HG03139 (cell line): ENCODE results near the gene SMAD3.

Source experiments
- ATAC-seq: cut with Tn5 transposase; IDR thresholded peaks from one replicate; pipeline ENCODE4 v1.9.1; 2021; ENCODE audit not compliant: unreplicated experiment

SMAD3 gene

DNA sequence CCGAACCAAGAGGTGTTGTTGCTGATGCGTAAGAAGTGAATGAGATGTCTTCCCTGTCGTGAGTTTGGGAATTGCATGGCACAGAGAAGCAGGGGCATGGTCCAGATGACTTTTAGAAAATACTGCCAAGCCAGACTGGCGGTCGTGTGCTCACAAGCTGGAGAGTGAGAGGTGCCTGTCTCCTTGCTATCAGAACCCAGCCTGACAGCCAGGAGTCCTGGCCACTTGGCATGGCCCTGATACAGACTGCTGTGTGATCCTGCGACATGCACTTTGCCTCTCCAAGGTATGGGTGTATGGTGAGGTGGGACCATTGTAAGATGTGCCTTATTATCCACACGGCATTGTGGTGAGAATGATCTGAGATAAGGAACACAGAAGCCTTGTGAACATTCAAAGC lies 93.0 kb downstream of the SMAD3 start:
- no peak for ATAC-seq

DNA sequence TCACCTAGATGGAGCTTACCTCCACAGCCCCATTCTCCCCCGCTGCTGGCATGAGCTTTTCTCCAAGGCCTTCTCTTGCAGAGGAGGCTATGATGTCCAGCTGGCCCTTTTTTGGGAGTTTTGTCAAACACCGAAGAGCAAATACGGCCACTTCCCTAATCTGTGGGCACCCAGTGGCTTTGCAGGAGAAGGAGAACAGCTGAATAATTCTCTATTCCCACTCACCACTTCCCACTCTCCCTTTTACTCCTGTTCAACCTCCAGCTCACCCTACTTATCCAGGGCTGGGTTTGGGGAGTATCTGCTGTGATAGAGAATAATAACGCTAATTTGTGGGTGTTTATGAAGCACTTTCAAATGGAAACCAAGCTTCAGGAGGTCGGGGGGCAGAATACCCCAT lies 96.0 kb downstream of the SMAD3 start:
- no peak for ATAC-seq

DNA sequence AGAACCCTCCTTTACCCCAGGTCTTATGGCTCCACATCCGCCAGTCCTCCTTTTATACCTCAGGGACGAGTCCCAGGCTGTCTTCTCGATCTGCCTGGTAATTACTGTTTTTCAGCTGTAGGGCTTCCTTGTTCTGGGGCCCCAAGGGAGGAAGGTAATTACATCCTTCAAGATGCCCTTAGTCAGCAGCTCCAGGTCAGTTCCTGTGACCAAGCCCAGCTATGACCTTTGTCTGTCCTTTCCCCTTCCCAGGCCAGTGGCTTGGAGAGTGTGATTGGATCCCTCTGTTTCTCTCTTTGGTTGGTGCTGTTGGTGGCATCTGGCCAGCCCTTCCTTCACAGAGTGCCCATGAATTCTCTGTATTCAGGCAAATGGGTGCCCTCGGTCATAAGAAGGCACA lies 96.5 kb downstream of the SMAD3 start:
- no peak for ATAC-seq

DNA sequence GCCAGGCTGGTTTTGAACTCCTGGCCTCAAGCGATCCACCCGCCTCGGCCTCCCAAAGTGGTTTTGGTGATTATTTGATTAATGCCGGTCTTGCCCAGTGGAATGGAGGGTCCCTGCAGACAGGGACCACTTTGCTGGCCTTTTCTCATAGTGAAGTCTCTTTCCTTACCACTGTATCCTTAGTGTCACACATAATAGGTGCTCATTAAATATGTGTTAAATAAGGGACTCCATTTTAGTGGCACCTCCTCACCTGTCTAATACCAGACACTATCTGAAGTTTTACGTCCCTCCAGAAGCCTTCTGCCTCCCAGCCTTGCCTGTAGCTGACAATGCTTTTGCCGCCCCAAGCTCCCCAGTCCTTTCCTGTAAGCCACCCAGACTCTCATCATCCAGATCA lies 97.8 kb downstream of the SMAD3 start:
- no peak for ATAC-seq

DNA sequence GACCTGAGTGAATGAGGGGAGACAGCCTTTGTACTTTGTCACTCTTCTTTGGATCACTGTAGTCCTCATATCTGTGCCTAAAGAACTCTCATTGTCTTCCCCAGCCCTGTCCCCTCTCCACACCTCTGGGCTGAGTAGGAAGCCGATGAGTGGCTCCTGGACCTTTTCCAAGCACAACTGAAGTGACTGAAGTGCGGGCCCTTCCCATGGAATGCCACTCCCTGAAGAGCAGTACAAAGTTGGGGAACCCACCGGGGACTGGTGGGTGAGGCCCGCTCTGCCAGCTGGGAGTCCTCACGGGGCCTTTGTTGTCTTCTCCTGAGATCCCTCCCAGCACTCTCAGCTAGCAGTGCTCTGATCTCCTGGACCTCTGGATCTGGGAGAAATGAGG lies 99.0 kb downstream of the SMAD3 start:
- no peak for ATAC-seq

DNA sequence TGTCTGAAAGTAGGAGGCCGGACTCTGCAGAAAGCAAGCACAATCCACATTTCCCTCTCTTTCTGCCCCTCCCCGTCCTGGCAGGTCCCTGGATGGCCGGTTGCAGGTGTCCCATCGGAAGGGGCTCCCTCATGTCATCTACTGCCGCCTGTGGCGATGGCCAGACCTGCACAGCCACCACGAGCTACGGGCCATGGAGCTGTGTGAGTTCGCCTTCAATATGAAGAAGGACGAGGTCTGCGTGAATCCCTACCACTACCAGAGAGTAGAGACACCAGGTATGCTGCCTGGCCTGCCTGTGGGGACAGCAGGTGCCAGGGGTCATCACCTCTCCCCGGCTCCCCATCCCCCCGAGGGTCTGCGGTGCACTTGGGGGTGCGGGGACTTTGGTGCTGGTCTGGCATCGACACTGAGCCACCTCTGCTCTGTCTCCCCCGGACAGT lies 99.4 kb downstream of the SMAD3 start:
- no peak for ATAC-seq

DNA sequence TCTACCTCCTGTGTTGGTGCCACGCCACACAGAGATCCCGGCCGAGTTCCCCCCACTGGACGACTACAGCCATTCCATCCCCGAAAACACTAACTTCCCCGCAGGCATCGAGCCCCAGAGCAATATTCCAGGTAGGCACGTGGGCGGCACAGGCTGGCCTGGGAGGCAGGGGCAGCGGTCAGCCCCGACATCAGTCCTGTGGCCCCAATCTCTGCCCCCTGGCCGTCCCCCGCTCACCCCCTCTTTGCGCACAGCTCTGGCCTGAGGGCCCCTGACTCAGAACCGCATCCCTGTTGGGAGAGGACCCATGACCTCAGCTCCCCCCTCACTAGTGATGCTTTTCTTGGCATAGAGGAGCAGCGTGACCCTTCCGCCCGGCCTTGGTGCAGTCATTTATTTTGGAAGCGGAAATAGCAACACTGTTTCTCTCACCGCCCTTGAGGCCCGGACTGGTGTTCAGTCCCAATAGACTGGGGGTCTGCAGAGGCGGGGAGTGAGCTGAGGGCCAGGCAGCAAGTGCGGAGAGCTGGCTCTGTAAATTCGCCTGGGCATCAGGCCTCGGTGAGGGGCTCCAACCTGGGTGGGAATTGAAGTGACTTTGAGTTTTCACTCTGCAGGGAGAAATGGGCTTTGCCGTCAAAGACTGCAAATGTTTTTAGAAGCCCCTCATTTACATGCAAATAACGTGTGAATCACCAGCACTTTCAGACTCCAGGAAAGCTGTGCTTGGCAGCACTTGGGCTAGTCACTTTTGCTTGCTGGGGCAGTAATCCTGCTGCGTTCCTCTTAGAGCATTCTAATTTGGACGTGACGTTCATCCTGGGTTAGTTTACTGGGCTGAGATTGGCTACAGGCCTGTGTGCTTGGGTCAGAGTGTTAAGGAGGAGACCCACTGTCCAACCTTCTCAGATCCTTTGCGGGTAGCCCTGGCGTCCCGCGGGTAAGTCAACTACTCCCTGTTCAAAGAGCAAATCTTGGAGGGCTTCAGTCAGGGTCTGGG lies 100.2 kb downstream of the SMAD3 start:
- ATAC-seq = no peak

DNA sequence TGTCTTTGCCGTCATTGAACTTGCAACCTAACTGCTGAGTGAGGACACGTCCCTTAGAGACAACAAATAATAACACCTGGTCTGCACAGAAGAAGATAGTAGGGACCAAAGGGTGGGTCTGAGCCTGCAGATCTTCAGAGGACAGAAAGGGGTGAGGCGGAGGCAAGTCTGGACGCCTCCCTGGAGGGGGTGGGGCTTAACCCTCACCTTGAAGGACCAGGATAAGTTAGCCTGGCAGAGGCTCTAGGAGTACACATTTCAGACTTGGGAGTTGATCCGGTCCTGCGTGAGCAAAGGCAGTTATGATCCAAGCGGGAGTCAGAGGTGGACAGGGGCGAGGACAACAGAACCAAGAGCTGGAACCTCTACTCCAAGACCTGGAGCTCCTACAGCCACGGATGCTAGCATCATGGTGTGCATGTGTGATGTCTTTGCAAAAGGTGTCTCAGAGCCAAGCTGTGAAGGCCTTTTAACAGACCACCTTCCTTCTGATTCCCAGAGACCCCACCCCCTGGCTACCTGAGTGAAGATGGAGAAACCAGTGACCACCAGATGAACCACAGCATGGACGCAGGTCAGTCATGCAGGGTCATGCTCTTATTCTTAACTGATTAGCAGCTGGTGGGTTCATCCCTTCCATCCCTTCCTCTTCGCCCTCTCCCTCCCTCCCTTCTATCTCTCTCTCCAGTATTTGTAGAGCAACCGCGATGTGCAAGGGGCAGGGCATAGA lies 101.0 kb downstream of the SMAD3 start:
- no peak for ATAC-seq

DNA sequence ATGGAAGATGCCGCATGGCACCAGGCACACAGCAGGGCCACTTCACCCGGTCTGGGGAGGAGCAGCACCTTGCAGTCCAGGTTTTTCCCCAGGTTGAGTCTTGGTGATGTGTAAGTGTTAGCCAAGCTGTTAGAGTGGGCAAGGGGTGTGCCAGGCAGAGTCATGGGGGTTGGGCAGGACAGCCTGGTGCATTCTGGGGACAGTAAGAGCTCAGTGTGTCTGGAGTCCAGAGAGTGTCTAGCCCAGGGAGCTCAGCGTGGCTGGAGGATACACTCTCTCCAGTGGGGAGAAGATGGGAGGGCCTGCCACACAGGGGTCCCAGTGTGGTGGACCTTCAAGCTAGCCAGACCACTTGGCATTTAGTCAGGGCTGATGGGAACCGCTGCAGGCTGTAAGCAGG lies 101.7 kb downstream of the SMAD3 start:
- ATAC-seq = no peak

DNA sequence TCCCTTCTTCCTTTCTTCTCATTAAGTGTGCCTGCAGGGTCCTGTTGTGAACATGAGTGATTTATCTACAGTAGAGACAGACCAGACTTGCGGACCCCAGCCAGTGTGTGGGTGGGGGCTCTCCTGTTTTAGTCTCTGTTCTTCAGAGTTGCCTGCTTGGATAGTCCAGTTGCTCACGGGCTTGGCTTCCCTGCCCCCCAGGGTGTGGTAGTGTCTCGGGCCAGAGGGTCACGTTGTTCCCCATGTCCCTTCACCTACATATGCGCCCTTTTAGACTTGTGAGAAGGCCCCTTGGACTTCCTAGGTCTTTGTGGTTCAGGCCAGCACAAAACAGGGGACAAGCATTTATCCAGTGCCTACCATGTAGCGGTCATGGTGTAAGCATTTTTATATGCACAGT lies 103.3 kb downstream of the SMAD3 start:
- no peak for ATAC-seq

DNA sequence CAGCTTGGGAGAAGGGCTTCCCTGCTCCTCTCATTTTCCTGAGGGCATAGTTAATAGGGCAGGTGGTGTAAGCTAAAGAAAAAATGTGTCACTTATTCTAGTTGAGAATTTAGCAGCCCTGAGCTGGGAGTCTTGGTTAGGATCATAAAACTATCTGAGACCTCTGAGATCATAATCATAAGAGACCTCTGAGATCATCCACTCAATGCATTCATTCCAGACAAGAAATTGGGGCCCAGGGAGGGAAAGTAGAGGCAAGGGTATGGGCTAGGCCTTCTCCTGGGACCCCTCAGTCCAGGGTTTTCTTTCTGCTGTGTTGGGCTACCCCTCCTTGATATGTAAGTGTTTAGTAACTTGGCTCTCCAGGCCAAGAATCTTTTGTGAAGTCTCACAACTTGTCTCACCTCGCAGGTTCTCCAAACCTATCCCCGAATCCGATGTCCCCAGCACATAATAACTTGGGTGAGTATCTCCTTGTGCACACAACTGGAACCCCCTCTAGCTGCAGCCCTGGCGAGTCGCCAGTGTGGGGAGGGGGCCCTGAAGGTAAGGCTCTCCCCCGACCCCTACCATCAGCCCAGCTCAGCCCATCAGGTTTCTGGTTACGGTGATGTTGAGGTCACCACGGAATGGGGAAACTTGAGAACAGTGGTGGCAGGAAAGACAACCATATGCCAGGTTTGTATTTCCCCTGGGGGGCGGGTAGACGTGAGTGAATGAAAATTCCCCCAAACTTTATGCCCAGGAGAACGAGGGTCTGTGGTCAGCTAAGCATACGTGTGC lies 104.9 kb downstream of the SMAD3 start:
- no peak for ATAC-seq

DNA sequence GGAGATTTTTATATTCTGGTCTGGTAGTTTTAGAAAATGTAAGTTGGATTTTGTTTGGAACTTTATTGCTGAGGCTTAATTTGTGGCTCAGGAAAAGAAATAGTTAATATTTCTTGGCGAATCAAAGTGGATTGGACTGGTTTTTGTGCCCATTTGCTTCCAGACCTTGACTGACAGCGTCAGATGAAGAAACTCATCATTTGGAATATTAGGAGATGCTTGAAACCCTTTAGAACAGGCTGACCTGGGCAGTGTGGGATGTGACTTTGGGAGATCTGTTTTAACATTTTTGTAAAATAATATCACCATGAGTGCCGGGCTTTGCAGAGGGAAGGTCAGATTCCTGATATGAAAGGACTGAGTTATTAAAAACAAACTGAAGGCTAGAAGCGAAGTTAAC lies 106.1 kb downstream of the SMAD3 start:
- no peak for ATAC-seq

DNA sequence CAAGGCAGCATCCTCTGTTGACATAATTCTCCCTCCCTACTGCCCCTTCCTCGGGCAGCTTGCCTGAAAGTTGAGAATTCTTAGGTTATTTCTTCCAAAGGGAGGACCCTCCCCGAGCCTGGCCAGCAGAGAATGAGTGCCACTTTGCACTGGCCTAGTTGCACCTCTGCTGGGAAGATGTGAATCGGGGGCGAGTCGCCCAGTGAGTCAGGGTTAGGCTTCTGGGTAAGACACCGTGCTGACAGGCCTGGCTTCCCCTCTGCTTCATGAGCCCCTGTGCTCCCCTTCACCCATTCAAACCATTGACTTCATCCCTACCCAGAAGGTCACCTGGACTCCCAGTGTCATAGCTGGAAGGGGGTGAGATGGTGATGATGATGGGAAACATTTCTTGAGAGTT lies 106.8 kb downstream of the SMAD3 start:
- no peak for ATAC-seq

DNA sequence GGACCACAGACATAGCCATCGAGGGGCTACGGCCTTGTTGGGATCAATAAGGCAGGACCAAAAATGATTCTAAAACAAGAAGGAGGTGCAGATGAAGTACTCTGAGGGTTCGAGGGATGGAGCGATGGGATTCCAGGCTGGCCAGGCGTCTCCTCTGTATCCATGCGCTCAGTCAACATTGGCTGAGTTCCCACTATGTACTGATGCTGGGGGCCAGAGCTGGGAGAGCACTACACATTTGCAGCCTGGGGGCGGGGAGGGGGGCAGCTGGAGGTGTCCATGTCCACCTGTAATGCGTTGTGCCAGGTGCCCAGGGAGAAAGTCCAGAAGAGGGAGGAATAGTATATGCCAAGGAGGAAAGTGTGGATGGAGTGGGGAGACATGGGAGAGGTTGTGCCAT lies 107.6 kb downstream of the SMAD3 start:
- no peak for ATAC-seq

DNA sequence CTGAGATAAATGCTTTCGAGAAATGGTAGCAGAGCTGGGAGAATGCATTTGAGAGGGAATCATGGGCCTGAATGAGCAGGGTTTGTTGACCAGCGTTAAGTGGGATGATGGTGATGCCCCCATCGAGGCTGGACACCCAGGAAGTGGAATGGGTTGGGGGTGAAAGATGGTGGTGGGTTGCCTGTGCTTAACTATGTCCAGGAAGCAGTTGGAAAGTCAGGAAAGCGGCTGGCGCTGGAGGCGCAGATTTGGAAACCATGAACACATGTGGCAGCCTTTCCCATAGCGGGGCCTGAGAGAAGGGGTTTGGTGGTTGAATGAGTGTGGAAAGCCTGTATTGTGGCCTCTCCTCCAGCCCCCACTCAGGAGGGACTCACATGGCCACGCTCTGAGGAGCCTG lies 108.4 kb downstream of the SMAD3 start:
- no peak for ATAC-seq

DNA sequence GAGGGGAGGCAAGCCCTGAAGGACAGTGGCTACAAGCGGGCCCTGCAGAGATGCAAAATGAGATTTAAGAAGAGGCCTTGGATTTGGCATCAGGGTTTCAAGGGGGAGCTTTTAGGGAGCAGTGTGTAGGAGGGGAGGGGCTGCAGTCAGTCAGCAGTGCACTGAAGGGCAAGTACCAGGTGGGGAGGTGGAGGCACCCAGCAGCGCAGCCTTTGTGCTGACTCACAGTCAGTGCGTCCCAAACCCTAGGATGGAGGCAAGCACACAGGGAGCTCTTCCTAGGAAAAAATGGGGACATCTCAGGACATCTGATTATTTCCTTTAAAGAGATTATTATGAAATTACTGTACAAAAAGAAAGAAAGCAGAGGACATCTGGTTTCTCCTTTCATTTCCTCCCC lies 109.0 kb downstream of the SMAD3 start:
- no peak for ATAC-seq

DNA sequence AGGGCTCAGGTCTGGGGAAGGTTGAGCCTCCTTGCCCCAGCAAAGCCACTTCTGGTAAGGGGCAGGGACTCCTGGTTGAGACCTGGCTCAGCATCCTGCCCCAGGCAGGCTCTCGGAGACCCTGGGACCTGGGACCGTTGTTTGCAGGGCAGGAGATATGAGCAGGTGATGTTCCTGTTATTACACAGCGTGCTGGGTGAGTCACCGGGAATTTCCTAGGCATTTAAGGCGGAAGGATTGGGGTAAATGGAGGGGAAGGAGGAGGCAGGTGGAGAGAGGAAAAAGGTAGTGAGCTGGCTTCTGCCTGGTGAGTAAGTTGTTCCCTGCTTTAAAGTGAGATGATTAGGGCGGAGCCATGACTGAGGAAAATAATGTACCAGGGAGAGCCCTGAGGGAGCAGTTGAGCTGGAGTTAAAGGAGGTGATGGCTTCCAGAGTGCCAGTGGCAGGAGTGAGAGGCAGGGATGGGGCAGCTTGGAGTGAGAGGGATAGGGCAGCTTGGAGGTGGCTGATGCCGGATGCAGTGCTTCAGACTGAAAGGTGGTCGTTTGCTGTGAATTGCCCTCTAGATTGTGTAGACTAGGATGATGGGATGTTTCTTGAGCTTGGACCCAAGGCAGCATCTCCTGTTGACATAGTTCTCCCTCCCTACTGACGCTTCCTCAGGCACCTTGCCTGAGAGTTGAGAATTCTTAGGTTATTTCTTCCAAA lies 109.6 kb downstream of the SMAD3 start:
- no peak for ATAC-seq

DNA sequence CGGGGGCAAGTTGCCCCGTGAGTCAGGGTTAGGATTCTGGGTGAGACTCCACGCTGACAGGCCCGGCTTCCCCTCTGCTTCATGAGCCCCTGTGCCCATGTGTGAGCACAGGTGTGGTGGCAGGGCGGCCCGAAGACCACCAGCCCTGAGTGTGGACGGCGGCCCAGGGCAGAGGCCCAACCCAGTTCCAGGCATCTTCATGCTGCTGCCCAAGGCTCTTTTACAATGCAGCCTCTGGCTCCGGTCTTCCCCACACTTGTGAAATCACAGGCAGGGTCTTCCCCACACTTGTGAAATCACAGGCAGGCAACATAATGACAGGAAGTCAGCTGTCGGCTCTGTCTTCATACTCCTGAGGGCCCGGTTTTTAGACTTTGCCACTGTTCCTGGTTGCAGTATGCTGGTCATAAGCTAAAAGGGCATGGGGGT lies 110.3 kb downstream of the SMAD3 start:
- ATAC-seq = no peak

DNA sequence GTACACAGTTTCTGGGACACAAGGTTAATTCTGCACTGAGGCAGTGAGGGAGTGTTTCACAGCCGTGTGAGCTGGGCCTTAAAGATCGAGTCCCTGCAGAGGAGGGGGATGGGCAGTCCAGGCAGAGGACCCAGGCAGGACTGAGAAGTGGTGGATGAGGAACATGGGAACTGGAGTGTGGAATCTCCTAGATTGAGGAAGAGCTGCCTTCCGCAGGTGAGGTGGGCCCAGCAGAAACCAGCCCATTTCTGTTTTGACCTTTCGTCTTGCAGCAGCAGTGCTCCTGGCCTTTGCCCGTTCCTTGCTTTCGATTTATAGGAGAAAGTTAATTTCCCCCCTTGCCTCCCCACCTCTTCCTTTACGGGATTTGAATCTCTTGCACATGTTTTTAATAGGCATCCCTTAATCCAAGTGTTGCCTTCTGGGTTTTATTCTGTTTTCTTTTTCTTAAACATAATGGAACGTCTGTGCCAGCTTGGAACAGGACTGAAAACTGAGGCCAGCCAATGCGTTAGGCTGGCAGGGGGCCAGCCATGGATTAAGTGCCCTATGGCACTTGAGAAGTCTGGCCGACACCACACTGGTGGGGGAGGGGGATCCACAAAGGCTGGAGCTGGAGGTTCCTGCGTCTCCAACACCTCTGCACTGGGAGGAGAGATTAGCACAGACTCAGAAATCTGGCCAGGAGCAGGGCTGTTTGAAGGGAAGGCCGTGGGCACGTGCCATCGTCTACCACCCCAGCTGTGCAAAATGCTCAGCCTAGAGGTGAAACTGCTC lies 111.0 kb downstream of the SMAD3 start:
- ATAC-seq = no peak

DNA sequence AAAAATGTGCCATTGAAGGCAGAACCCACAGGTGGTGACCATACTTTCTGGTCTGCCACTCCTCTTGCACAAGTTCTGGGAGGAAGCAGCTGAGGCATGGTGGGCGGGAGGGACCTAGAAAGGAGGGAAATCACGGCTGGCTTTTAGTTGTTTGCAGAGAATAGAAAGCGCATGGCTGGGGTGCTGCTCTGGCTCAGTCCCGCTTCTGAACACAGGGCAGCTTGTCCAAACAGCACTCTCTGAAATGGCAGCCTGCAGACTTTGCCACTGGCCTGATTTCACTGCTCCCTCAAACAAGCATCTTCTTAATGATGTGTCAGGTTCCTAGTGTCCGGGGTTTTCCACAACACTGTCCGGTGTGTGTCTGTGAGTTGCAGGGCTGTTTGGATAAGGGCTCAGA lies 112.3 kb downstream of the SMAD3 start:
- ATAC-seq = no peak
